SK-N-SH treated with all-trans-retinoic acid at 6 μM for 48 hours (cell line): ENCODE results near the gene UGT1A5.

Experiments used
- ATAC-seq: fragments of 200-7000 bp; cut with Tn5 transposase; 3 replicates; pipeline ENCODE4 v1.9.1; 2020; ENCODE audit warnings: mild to moderate bottlenecking, moderate library complexity
- ARNTL ChIP-seq: fragments of 450-650 bp; formaldehyde crosslinking; IDR thresholded peaks from 2 replicates; pipeline ENCODE4 v1.5.0; 2020; ENCODE audit warnings: low read depth, mild to moderate bottlenecking, moderate library complexity, borderline replicate concordance
- BACH2 ChIP-seq: fragments of 250-450 bp; sonication (Bioruptor Pico); IDR thresholded peaks from 2 replicates; pipeline ENCODE4 v1.9.0; 2021; ENCODE audit warnings: mild to moderate bottlenecking, borderline replicate concordance
- CSDC2 ChIP-seq: fragments of 250-450 bp; sonication (Bioruptor Pico); IDR thresholded peaks from 2 replicates; pipeline ENCODE4 v1.5.0; 2020; ENCODE audit warnings: mild to moderate bottlenecking, moderate library complexity
- GLIS3 ChIP-seq: fragments of 250-450 bp; sonication (Bioruptor Pico); IDR thresholded peaks from 2 replicates; pipeline ENCODE4 v1.5.0; 2020; ENCODE audit warnings: mild to moderate bottlenecking, moderate library complexity
- OSR1 ChIP-seq: fragments of 250-450 bp; sonication (Bioruptor Pico); IDR thresholded peaks from 2 replicates; pipeline ENCODE4 v1.8.0; 2022; ENCODE audit warnings: moderate library complexity, mild to moderate bottlenecking, inconsistent platforms
- PPARA ChIP-seq: fragments of 250-450 bp; sonication (Bioruptor Pico); IDR thresholded peaks from 2 replicates; pipeline ENCODE4 v1.5.0; 2020; ENCODE audit warnings: mild to moderate bottlenecking, borderline replicate concordance
- RARB ChIP-seq: fragments of 250-450 bp; sonication (Bioruptor Pico); IDR thresholded peaks from 2 replicates; pipeline ENCODE4 v1.8.0; 2021; ENCODE audit warnings: mild to moderate bottlenecking, moderate library complexity
- SNAI2 ChIP-seq: fragments of 250-450 bp; sonication (Bioruptor Pico); IDR thresholded peaks from 2 replicates; pipeline ENCODE4 v1.5.0; 2020; ENCODE audit warnings: mild to moderate bottlenecking, moderate library complexity
- TCF4 ChIP-seq: fragments of 250-450 bp; sonication (Bioruptor Pico); IDR thresholded peaks from 2 replicates; pipeline ENCODE4 v1.8.0; 2021; ENCODE audit warnings: mild to moderate bottlenecking, moderate library complexity, borderline replicate concordance
- TOX ChIP-seq: fragments of 250-450 bp; sonication (Bioruptor Pico); IDR thresholded peaks from 2 replicates; pipeline ENCODE4 v1.8.0; 2021; ENCODE audit warnings: mild to moderate bottlenecking, moderate library complexity, borderline replicate concordance
- ZC3H10 ChIP-seq: fragments of 250-450 bp; sonication (Bioruptor Pico); IDR thresholded peaks from 2 replicates; pipeline ENCODE4 v1.5.1; 2021; ENCODE audit warnings: mild to moderate bottlenecking, moderate library complexity
- ZFP3 ChIP-seq: fragments of 250-450 bp; sonication (Bioruptor Pico); IDR thresholded peaks from 2 replicates; pipeline ENCODE4 v1.5.0; 2020; ENCODE audit warnings: mild to moderate bottlenecking, moderate library complexity
- ZNF565 ChIP-seq: fragments of 450-650 bp; formaldehyde crosslinking; conservative IDR thresholded peaks from 2 replicates; pipeline ENCODE4 v1.5.0; 2020; ENCODE audit warnings: low read depth, mild to moderate bottlenecking, moderate library complexity
- ZNF70 ChIP-seq: fragments of 450-650 bp; formaldehyde crosslinking; IDR thresholded peaks from 2 replicates; pipeline ENCODE4 v1.5.0; 2020; ENCODE audit warnings: mild to moderate bottlenecking, moderate library complexity
- TF ChIP-seq, protein P1 (sequence below): fragments of 250-450 bp; sonication (Bioruptor Pico); IDR thresholded peaks from 2 replicates; pipeline ENCODE4 v1.5.1; 2020; ENCODE audit warnings: low read depth, mild to moderate bottlenecking, moderate library complexity
- TF ChIP-seq, protein P2 (sequence below): fragments of 250-450 bp; sonication (Bioruptor Pico); IDR thresholded peaks from 2 replicates; pipeline ENCODE4 v1.8.0; 2020; ENCODE audit warnings: mild to moderate bottlenecking, moderate library complexity, borderline replicate concordance
- TF ChIP-seq, protein P3 (sequence below): fragments of 250-450 bp; sonication (Bioruptor Pico); IDR thresholded peaks from 2 replicates; pipeline ENCODE4 v1.5.1; 2021; ENCODE audit warnings: mild to moderate bottlenecking, moderate library complexity
- TF ChIP-seq, protein P4 (sequence below): fragments of 250-450 bp; sonication (Bioruptor Pico); IDR thresholded peaks from 2 replicates; pipeline ENCODE4 v1.5.0; 2020; ENCODE audit warnings: mild to moderate bottlenecking, moderate library complexity
- TF ChIP-seq, protein P5 (sequence below): fragments of 250-450 bp; sonication (Bioruptor Pico); IDR thresholded peaks from 2 replicates; pipeline ENCODE4 v1.8.0; 2021; ENCODE audit warnings: low read depth, mild to moderate bottlenecking, moderate library complexity, borderline replicate concordance

UGT1A5 gene

DNA sequence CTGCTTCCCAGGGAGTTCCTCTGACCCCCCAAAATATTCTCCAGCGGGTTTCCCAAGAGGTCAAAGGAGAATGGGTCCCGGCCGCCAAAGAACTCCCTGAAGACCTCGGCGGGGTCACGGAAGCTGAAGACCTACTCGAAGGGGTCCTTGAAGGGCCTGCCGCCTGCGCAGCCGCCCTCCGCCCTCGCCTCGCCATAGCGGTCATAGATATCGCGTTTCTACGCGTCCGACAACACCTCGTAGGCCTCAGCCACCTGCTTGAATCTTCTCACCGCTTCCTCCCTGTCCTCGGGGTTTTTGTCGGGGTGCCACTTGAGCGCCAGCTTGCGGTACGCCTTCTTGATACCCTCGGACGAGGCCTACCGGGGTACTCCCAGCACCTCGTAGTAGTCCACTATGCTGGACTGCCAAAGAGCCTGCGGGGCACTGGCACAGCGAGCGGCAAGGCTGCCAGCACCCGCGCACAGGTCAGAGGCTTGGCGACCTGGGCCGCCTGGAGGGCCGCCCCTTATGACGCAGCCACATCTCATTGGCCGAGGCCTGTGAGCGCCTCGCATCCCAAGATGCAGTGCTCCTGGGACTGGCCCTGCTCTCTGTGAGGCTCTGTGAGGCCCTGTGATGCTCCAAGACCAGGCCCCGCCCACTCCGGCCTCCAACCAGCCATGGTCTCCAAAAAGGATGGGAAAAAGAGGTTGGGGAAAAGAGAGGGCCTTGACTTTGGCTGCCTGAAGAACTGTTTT lies 42.3 kb downstream of the UGT1A5 start:
- TF ChIP-seq TCF4 = no peak
- no peak for TF ChIP-seq TOX
- TF ChIP-seq, protein P1, sequence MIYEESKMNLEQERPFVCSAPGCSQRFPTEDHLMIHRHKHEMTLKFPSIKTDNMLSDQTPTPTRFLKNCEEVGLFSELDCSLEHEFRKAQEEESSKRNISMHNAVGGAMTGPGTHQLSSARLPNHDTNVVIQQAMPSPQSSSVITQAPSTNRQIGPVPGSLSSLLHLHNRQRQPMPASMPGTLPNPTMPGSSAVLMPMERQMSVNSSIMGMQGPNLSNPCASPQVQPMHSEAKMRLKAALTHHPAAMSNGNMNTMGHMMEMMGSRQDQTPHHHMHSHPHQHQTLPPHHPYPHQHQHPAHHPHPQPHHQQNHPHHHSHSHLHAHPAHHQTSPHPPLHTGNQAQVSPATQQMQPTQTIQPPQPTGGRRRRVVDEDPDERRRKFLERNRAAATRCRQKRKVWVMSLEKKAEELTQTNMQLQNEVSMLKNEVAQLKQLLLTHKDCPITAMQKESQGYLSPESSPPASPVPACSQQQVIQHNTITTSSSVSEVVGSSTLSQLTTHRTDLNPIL (CRISPR knock-in tag) = no peak
- TF ChIP-seq, protein P2, sequence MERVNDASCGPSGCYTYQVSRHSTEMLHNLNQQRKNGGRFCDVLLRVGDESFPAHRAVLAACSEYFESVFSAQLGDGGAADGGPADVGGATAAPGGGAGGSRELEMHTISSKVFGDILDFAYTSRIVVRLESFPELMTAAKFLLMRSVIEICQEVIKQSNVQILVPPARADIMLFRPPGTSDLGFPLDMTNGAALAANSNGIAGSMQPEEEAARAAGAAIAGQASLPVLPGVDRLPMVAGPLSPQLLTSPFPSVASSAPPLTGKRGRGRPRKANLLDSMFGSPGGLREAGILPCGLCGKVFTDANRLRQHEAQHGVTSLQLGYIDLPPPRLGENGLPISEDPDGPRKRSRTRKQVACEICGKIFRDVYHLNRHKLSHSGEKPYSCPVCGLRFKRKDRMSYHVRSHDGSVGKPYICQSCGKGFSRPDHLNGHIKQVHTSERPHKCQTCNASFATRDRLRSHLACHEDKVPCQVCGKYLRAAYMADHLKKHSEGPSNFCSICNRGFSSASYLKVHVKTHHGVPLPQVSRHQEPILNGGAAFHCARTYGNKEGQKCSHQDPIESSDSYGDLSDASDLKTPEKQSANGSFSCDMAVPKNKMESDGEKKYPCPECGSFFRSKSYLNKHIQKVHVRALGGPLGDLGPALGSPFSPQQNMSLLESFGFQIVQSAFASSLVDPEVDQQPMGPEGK (CRISPR knock-in tag) = no peak
- no peak for TF ChIP-seq CSDC2 (CRISPR knock-in tag)
- no peak for TF ChIP-seq ZNF565 (CRISPR knock-in tag)
- no peak for TF ChIP-seq OSR1 (CRISPR knock-in tag)
- no peak for TF ChIP-seq BACH2 (CRISPR knock-in tag)
- TF ChIP-seq PPARA (CRISPR knock-in tag) = no peak
- TF ChIP-seq, protein P3, sequence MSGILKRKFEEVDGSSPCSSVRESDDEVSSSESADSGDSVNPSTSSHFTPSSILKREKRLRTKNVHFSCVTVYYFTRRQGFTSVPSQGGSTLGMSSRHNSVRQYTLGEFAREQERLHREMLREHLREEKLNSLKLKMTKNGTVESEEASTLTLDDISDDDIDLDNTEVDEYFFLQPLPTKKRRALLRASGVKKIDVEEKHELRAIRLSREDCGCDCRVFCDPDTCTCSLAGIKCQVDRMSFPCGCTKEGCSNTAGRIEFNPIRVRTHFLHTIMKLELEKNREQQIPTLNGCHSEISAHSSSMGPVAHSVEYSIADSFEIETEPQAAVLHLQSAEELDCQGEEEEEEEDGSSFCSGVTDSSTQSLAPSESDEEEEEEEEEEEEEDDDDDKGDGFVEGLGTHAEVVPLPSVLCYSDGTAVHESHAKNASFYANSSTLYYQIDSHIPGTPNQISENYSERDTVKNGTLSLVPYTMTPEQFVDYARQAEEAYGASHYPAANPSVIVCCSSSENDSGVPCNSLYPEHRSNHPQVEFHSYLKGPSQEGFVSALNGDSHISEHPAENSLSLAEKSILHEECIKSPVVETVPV (CRISPR knock-in tag) = no peak
- TF ChIP-seq, protein P4, sequence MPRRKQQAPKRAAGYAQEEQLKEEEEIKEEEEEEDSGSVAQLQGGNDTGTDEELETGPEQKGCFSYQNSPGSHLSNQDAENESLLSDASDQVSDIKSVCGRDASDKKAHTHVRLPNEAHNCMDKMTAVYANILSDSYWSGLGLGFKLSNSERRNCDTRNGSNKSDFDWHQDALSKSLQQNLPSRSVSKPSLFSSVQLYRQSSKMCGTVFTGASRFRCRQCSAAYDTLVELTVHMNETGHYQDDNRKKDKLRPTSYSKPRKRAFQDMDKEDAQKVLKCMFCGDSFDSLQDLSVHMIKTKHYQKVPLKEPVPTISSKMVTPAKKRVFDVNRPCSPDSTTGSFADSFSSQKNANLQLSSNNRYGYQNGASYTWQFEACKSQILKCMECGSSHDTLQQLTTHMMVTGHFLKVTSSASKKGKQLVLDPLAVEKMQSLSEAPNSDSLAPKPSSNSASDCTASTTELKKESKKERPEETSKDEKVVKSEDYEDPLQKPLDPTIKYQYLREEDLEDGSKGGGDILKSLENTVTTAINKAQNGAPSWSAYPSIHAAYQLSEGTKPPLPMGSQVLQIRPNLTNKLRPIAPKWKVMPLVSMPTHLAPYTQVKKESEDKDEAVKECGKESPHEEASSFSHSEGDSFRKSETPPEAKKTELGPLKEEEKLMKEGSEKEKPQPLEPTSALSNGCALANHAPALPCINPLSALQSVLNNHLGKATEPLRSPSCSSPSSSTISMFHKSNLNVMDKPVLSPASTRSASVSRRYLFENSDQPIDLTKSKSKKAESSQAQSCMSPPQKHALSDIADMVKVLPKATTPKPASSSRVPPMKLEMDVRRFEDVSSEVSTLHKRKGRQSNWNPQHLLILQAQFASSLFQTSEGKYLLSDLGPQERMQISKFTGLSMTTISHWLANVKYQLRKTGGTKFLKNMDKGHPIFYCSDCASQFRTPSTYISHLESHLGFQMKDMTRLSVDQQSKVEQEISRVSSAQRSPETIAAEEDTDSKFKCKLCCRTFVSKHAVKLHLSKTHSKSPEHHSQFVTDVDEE (CRISPR knock-in tag) = no peak
- no peak for TF ChIP-seq ZNF70 (CRISPR knock-in tag)
- ATAC-seq = no peak

DNA sequence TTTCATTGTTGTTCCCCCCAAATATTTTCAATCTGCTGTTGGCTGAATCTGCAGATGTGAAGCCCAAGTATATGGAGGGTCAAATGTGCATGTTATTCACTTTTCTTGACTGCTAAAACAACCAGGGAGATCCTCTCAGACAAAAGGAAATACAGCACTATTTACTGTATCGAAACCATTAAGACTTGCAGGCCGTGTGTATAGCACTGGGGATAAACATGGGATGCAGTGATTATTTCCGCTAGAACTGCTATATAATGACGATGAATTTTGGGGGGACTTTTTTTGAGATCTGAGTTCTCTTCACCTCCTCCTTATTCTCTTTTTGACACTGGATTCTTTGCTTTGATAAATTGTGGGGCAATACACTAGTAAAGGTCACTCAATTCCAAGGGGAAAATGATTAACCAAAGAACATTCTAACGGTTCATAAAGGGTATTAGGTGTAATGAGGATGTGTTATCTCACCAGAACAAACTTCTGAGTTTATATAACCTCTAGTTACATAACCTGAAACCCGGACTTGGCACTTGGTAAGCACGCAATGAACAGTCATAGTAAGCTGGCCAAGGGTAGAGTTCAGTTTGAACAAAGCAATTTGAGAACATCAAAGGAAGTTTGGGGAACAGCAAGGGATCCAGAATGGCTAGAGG lies 43.8 kb downstream of the UGT1A5 start:
- ATAC-seq = no peak
- TF ChIP-seq GLIS3 (CRISPR knock-in tag) (no peak), ARNTL (no peak), ZFP3 (CRISPR knock-in tag) (no peak), TCF4 (no peak), ZNF565 (CRISPR knock-in tag) (no peak), RARB (CRISPR knock-in tag) (no peak), ZC3H10 (CRISPR knock-in tag) (no peak), SNAI2 (CRISPR knock-in tag) (no peak), OSR1 (CRISPR knock-in tag) (no peak), TOX (no peak), CSDC2 (CRISPR knock-in tag) (no peak)
- TF ChIP-seq, protein P5, sequence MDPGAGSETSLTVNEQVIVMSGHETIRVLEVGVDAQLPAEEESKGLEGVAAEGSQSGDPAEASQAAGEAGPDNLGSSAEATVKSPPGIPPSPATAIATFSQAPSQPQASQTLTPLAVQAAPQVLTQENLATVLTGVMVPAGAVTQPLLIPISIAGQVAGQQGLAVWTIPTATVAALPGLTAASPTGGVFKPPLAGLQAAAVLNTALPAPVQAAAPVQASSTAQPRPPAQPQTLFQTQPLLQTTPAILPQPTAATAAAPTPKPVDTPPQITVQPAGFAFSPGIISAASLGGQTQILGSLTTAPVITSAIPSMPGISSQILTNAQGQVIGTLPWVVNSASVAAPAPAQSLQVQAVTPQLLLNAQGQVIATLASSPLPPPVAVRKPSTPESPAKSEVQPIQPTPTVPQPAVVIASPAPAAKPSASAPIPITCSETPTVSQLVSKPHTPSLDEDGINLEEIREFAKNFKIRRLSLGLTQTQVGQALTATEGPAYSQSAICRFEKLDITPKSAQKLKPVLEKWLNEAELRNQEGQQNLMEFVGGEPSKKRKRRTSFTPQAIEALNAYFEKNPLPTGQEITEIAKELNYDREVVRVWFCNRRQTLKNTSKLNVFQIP = no peak
- TF ChIP-seq, protein P2 (CRISPR knock-in tag) = no peak
- TF ChIP-seq, protein P3 (CRISPR knock-in tag) = no peak
- TF ChIP-seq, protein P1 (CRISPR knock-in tag) = no peak
- TF ChIP-seq, protein P4 (CRISPR knock-in tag) = no peak
